Testis (tissue), 3 donors: ENCODE measurements around the gene MAMDC2. TPM values are rescaled to one million over a fixed set of nuclear protein-coding genes. Genes with fewer than 3 reads are reported as not detected.

Experiments used
- DNase-seq: peaks from one replicate; pipeline ENCODE4 v3.0.0-alpha.2; 2019
- H3K27ac ChIP-seq, 2 donors: fragments of 200-600 bp; sonication (generic); one replicate each; pipeline ENCODE4 v1.5.1; 2019
- H3K27me3 ChIP-seq: fragments of 200-600 bp; sonication (generic); one replicate; pipeline ENCODE4 v1.5.1; 2019
- H3K36me3 ChIP-seq: fragments of 200-600 bp; sonication (generic); one replicate; pipeline ENCODE4 v1.5.1; 2017; ENCODE audit warnings: low read depth; ENCODE audit errors: missing control alignments
- H3K4me1 ChIP-seq: fragments of 200-600 bp; sonication (generic); one replicate; pipeline ENCODE4 v1.5.1; 2019
- H3K4me3 ChIP-seq, 2 donors: fragments of 200-600 bp; sonication (generic); one replicate each; pipeline ENCODE4 v1.5.1; 2017 to 2019
- H3K9me3 ChIP-seq: fragments of 200-600 bp; sonication (generic); one replicate; pipeline ENCODE4 v1.5.1; 2017
- CTCF ChIP-seq, 3 experiments: fragments of 450-650 bp in 2 of 3; fragments of 200-600 bp in 1 of 3; sonication (generic) in 1 of 3; IDR thresholded peaks; one replicate each; pipeline ENCODE4 v1.5.1; 2016 to 2019; ENCODE audit warnings: antibody characterized with exemption in 3 of 3, mild to moderate bottlenecking in 2 of 3, moderate library complexity in 1 of 3
- POLR2A ChIP-seq: fragments of 450-650 bp; IDR thresholded peaks from one replicate; pipeline ENCODE4 v1.6.1; 2017; ENCODE audit warnings: antibody characterized with exemption, mild to moderate bottlenecking, moderate library complexity
- WGBS, 2 donors: methylation state at CpG; one replicate each; pipeline ENCODE4 v1.1.5; 2018; 5-methylcytosine and 5-hydroxymethylcytosine counted together
- intact Hi-C: fragments of 100-400 bp; cut with DNase I; formaldehyde crosslinking; loops from one replicate; pipeline ENCODE4 v1.15.1; 2023; ENCODE audit warnings: low total_unique reads
- polyA plus RNA-seq: library from polyadenylated mRNA; stranded (reverse); fragments of 350-450 nt; fragmentation: Illumina TruSeq; extraction: RNeasy Lipid Tissue Mini Kit (QIAGEN cat#74804); gene quantifications from one replicate; pipeline ENCODE4 v1.2.3, GENCODE V29; 2014; ENCODE audit warnings: low read depth, low replicate concordance; ENCODE audit not compliant: insufficient read depth
- total RNA-seq, 2 donors: library from RNA; depleted of rRNA; stranded (reverse); fragments of >200 nt; gene quantifications; one replicate each; pipeline ENCODE4 v1.2.3, GENCODE V29; 2016

MAMDC2 gene
- total and polyA plus RNA-seq, 3 donors from 2014 or later = 13.7 to 28.3 (median 15.1) TPM

GRCh38 chr9:70108181-70108580 lies 64.5 kb downstream of the MAMDC2 start:
- H3K27me3 ChIP-seq = no peaks in the 10 kb centered on the region

GRCh38 chr9:70110194-70111041 lies 66.8 kb downstream of the MAMDC2 start:
- no peaks in the 10 kb centered on the region for H3K36me3 ChIP-seq
- DNase-seq = no peak
- H3K4me1 ChIP-seq = peaks cover 10% of the 10 kb centered on the region
- no peaks in the 10 kb centered on the region for H3K27me3 ChIP-seq
- WGBS, 2 donors = 42 to 46% methylated on average over 6 of the region's 6 CpGs
- H3K27ac ChIP-seq = peak overlapping the region in 1 of 2 donors; percentile 68
- intact Hi-C loops = loop anchor here (10.0 kb wide), 1 partner anchor 136 kb away; no protein-coding TSS in a partner anchor
- no peaks in the 10 kb centered on the region for H3K9me3 ChIP-seq
- no peak overlapping the region for H3K4me3 ChIP-seq
- TF ChIP-seq POLR2A (no peak), CTCF (IDR thresholded peaks at IDR 0.05) (no peak)

More at GRCh38 chr9:70108181-70108580, 64.5 kb downstream of the MAMDC2 start:
- H3K9me3 ChIP-seq = no peaks in the 10 kb centered on the region
- 85 to 90% methylated on average over 3 of the region's 3 CpGs for WGBS, 2 donors
- peaks cover 10% of the 10 kb centered on the region for H3K4me1 ChIP-seq
- no peaks in the 10 kb centered on the region for H3K36me3 ChIP-seq
- no peak for DNase-seq
- no peak overlapping the region for H3K4me3 ChIP-seq
- no peak overlapping the region for H3K27ac ChIP-seq
- TF ChIP-seq POLR2A (no peak), CTCF (IDR thresholded peaks at IDR 0.05) (no peak)
- intact Hi-C loops = no loop called here

GRCh38 chr9:70111042-70111602 lies 67.5 kb downstream of the MAMDC2 start:
- intact Hi-C loops = loop anchor here (10.0 kb wide), 1 partner anchor 136 kb away; no protein-coding TSS in a partner anchor
- TF ChIP-seq POLR2A = no peak
- TF ChIP-seq CTCF (IDR thresholded peaks at IDR 0.05) = peak; percentile 83 to 89 (median 85)
- WGBS, 2 donors = 10 to 23% methylated on average over 4 of the region's 4 CpGs
- H3K9me3 ChIP-seq = no peaks in the 10 kb centered on the region
- peak overlapping the region in 1 of 2 donors; percentile 68 for H3K27ac ChIP-seq
- DNase-seq = peak; percentile 92
- no peaks in the 10 kb centered on the region for H3K27me3 ChIP-seq
- no peaks in the 10 kb centered on the region for H3K36me3 ChIP-seq
- H3K4me1 ChIP-seq = peaks cover 10% of the 10 kb centered on the region
- no peak overlapping the region for H3K4me3 ChIP-seq

GRCh38 chr9:70111641-70112236 lies 68.1 kb downstream of the MAMDC2 start:
- H3K4me1 ChIP-seq = peaks cover 10% of the 10 kb centered on the region
- TF ChIP-seq CTCF (IDR thresholded peaks at IDR 0.05) = no peak
- no peak for TF ChIP-seq POLR2A
- 87 to 90% methylated on average over 5 of the region's 5 CpGs for WGBS, 2 donors

More at GRCh38 chr9:70111641-70112236, 68.1 kb downstream of the MAMDC2 start:
- intact Hi-C loops = loop anchor here (10.0 kb wide), 1 partner anchor 137 kb away; no protein-coding TSS in a partner anchor
- H3K27ac ChIP-seq = peak overlapping the region in 1 of 2 donors; percentile 68
- H3K9me3 ChIP-seq = no peaks in the 10 kb centered on the region
- H3K27me3 ChIP-seq = no peaks in the 10 kb centered on the region
- H3K4me3 ChIP-seq = no peak overlapping the region
- no peaks in the 10 kb centered on the region for H3K36me3 ChIP-seq
- no peak for DNase-seq
